K562 (cell line): ENCODE data around the gene ASB15. TPM values are rescaled to one million over a fixed set of nuclear protein-coding genes. Genes with fewer than 3 reads are reported as not detected.

Source experiments
- ETV1 ChIP-seq: fragments of 450-650 bp; conservative IDR thresholded peaks from 2 replicates; pipeline ENCODE4 v1.6.1; 2016; ENCODE audit warnings: missing genetic modification characterization, control low read depth, low read depth, missing compliant biosample characterization
- RAD21 ChIP-seq, 2 experiments: fragments of 250-450 bp in 1 of 2; fragments of 450-650 bp in 1 of 2; sonication (Bioruptor Pico) in 1 of 2; formaldehyde crosslinking in 1 of 2; IDR thresholded peaks in 1 of 2; conservative IDR thresholded peaks in 1 of 2; 2 replicates each; pipeline versions ENCODE4 v1.4.0 to v1.8.0; 2020 to 2022; ENCODE audit warnings: mild to moderate bottlenecking in 2 of 2, moderate library complexity in 1 of 2
- STAT6 ChIP-seq: sonication (generic); formaldehyde crosslinking; IDR thresholded peaks from 2 replicates; pipeline ENCODE4 v1.8.1; 2023; ENCODE audit warnings: mild to moderate bottlenecking, missing genetic modification reagents
- ZBTB17 ChIP-seq: fragments of 450-650 bp; formaldehyde crosslinking; IDR thresholded peaks from 2 replicates; pipeline ENCODE4 v1.4.0; 2020; ENCODE audit warnings: mild to moderate bottlenecking
- ZBTB40 ChIP-seq, 2 experiments: fragments of 450-650 bp in 1 of 2; sonication (generic) in 1 of 2; formaldehyde crosslinking in 1 of 2; IDR thresholded peaks; 2 replicates each; pipeline versions ENCODE4 v1.7.1 to v1.9.0; 2016 to 2022; ENCODE audit warnings: inconsistent platforms in 1 of 2, mild to moderate bottlenecking in 1 of 2, missing genetic modification reagents in 1 of 2
- ZNF740 ChIP-seq, 3 experiments: fragments of 200-800 bp in 1 of 3; sonication (Bioruptor generic) in 1 of 3; sonication (generic) in 1 of 3; formaldehyde crosslinking in 1 of 3; IDR thresholded peaks; 2 replicates each; pipeline versions ENCODE4 v1.6.1 to v1.8.0; 2016 to 2022; ENCODE audit warnings: mild to moderate bottlenecking in 2 of 3, missing compliant biosample characterization in 2 of 3, missing genetic modification characterization in 2 of 3, missing genetic modification reagents in 1 of 3
- polyA plus RNA-seq, 8 experiments: library from polyadenylated mRNA; depleted of rRNA in 4 of 8; stranded (reverse) in 5 of 8; unstranded in 3 of 8; fragments of >200 nt; fragmentation: Nextera tagmentation in 2 of 8; fragmentation: Illumina TruSeq in 1 of 8; extraction: Ambion mirVana in 2 of 8; extraction: Trizol in 1 of 8; gene quantifications; 2 replicates each; pipeline versions ENCODE4 v1.2.1 to v1.2.3, GENCODE V29; 2011 to 2014; ENCODE audit warnings: inconsistent platforms in 1 of 8, missing spikeins in 1 of 8
- total RNA-seq, 7 experiments: library from RNA; depleted of rRNA in 6 of 7; stranded (reverse); fragments of >200 nt in 6 of 7; fragmentation: Illumina TruSeq in 2 of 7; extraction: Trizol in 2 of 7; gene quantifications; 2 replicates each; pipeline versions ENCODE4 v1.2.1 to v1.2.3, GENCODE V29; 2011 to 2021; ENCODE audit warnings: low replicate concordance in 1 of 7

Gene ASB15
- total and polyA plus RNA-seq, 9 of the 15 experiments (the other 6 are each of a cell fraction or from before 2014, with no cell fraction given), result 0.03 to 0.14 (median 0.04) TPM; not detected in 3

GRCh38 chr7:123609883-123610239, 8.2 kb downstream of the ASB15 start (continued):
- TF ChIP-seq ZBTB40 (IDR thresholded peaks at IDR 0.05) (peak; percentile 10; the same call in 1 of the 2 replicates), ZBTB40 (CRISPR knock-in tag; IDR thresholded peaks at IDR 0.05) (no peak), STAT6 (CRISPR knock-in tag) (no peak), RAD21 (CRISPR knock-in tag; conservative IDR thresholded peaks at IDR 0.05 in 1 of 2, IDR thresholded peaks at IDR 0.05 in 1 of 2) (peak; percentile 4 to 10; a peak in 2 of 4 replicates), ETV1 (0 out of 2 replicates have a peak, but pooled peaks have one; percentile 4), ZNF740 (CRISPR knock-in tag; IDR thresholded peaks at IDR 0.05) (no peak), ZNF740 (tag; IDR thresholded peaks at IDR 0.05) (peak in 1 of 2 experiments; percentile 53; a peak in 1 of 4 replicates), ZBTB17 (CRISPR knock-in tag) (0 out of 2 replicates have a peak, but pooled peaks have one; percentile 28)
